Measurements from ENCODE around the gene CDC45.

- TF ChIP-seq CTCF (conservative IDR thresholded peaks at IDR 0.05; ENCODE audit: low read length) = no peak
- no peak for TF ChIP-seq EZH2phosphoT487 (IDR thresholded peaks at IDR 0.05; ENCODE audit: borderline replicate concordance)
Observed at GRCh38 chr22:19482297-19482696, 2.6 kb downstream of the CDC45 start.
